NCI-H2107 (cell line): ENCODE results near the gene HACL1.

Experiments
- DNase-seq: peaks from one replicate; lab custom pipeline; 2025; lab: John Stamatoyannopoulos, UW

The HACL1 gene

DNA sequence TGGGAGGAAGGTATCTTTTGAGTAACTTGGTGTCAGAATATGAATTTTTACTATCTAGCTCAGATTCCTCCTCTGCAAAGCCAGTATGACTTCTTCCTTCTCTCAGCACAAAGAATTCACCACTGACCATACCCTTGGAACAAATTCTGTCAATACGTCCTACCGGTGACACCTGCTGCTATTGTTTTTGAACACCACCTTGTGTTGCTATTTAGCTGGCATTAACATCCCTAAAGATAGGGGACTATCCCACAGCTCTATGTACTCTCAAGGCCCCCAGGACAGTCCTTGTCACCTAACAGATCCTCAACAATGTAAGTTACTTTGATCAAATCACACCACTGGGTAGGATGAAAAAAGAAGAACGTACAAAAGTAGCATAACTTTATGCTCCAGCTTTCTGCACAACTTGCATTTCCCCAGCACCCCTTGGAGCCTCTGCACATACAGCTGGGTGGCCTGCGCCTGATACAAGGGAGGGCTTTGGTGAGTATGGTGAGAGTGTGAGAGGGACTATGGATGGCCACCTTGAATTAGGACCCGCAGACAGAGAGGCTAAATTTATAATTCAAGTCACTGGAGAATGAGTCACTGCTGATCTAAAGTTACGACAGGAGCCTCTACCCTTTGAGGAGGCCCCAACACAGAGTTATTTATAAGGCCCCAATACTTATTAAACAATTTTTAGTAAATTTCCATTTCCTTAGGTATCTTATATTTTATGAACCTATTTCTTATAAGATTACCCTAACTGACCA is 77.5 kb downstream of the HACL1 start:
- no peak for DNase-seq

DNA sequence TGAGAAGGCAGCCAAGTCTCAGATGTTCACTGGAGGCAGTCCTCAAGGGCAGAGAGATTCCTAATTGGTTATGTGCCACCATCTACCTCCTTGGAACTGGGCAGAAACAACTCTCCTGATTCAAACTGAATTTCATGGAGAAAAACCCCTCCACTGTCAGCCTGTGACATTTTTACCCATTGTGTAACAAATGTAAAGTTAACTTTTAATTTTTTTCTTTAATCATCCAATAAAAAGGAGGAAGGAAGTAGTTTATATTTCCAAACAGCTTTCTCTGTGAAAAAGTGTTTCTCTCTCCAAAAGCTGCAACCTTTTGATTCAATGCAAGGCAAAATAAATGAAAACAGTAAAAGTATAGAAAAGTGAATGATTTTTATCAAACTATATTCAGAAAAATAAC is 79.4 kb downstream of the HACL1 start:
- DNase-seq: no peak

- no peak for DNase-seq
Measured at GRCh38 chr3:15521573-15521965, 79.8 kb downstream of the HACL1 start, which contains the start of gene COLQ. TSS of gene COLQ (minus strand) at chr3:15521706. CDS start at chr3:15521625, 81 bp downstream.

- no peak for DNase-seq
Measured at GRCh38 chr3:15520804-15521572, 80.4 kb downstream of the HACL1 start.

GRCh38 chr3:15520185-15520584 is 81.2 kb downstream of the HACL1 start:
- DNase-seq: no peak

DNA sequence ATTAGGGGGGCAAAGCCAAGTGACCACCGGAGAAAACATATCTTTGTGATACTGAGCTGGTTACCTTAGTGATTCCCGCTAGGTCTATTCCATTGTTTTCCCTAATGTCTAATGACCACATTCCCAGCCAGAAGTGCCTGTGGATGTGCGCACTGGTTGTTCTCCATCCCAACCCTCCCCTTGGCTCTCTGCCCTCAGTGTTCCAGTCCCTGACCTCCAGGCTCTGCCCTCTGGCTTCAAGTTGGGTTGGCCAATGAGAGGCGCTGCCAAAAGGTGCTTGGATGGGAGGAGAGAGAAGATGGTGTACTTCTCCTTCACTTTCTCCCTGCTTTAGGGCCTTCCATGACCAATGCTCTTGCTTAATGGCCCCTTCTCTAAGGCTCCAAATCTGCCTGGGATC is 82.3 kb downstream of the HACL1 start:
- no peak for DNase-seq

DNA sequence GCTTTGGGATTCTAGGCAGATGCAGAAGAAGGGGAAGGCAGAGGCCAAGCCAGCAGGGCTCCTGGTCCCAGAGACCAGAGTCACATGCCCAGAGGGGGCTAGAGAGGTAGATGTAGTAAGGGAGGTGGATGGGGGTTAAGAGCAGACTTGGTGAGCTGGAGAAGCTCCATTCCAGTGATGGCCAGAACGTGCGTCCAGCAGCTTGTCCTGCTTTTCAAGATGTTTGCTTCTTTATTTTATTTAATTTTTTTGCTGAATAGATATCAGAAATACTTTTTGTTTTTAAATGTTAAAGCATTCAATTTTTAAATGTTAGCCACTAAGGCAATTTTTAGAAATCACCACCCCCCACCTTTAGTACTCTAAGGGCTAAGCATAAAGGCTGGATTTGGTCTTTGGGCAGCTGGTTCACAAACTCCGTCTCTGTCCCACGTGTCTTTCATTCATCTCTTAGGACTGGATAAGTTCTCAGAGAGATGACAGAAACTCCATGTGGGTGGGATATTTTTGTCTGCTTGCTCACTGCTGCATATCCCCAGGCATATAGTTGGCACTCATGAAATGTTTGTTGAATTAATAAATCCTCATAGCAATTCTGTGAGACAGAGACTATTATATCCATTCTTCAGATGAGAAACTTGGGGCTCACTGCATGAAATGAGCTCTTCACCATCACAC is 86.6 kb downstream of the HACL1 start:
- DNase-seq: no peak

GRCh38 chr3:15513810-15514662 is 87.3 kb downstream of the HACL1 start:
- no peak for DNase-seq

- DNase-seq: no peak
Measured at GRCh38 chr3:15513116-15513515, 88.3 kb downstream of the HACL1 start.

DNA sequence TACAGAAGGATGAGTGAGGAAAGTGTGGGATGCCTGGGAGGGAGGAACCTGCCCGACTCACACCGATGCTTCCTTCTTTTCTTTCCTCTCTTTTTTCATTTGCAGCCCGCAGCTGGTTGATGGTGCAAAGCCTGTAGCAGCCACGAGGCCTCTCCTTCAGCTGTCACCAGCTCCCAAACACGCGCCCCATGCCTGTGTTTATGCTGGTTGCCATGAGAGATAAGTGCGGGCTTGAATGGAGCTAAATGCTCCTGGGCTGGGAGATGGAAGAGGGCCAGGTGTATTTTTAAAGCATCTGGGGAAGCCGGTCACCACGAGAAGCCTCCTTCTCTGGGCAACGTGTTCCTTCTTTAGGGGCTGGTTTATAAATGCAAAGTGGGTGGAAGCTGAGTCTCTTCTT is 89.2 kb downstream of the HACL1 start:
- DNase-seq: peak; percentile 62

- DNase-seq: no peak
Measured at GRCh38 chr3:15511156-15511555, 90.2 kb downstream of the HACL1 start.
